SK-N-SH (cell line): Measurements from ENCODE around the gene KCNQ2. TPM values are rescaled to one million over a fixed set of nuclear protein-coding genes. Genes with fewer than 3 reads are reported as not detected.

ENCODE experiments used
- CTCF ChIA-PET: fragments of 300-600, 350-600 bp; formaldehyde crosslinking; extraction: SDS; loops from one replicate; lab custom pipeline; 2021; lab: Yijun Ruan, JAX
- POLR2A ChIA-PET: fragments of 350-600 bp; sonication (Branson Sonifier 250); formaldehyde crosslinking; extraction: SDS; loops from one replicate; lab custom pipeline; 2020; ENCODE audit warnings: antibody characterized with exemption, inconsistent platforms; lab: Yijun Ruan, JAX
- DNase-seq: peaks from one replicate; pipeline ENCODE4 v3.0.0; 2012
- H2AFZ ChIP-seq: fragments of 200-600 bp; sonication (generic); 2 replicates; pipeline ENCODE4 v1.8.1; 2016; ENCODE audit warnings: antibody characterized with exemption, mild to moderate bottlenecking, low read depth
- H3F3A ChIP-seq: fragments of 200-600 bp; sonication (generic); replicated peaks from 2 replicates; pipeline ENCODE3; 2016; ENCODE audit warnings: antibody characterized with exemption, mild to moderate bottlenecking; ENCODE audit not compliant: insufficient read depth
- H3K27ac ChIP-seq, 2 experiments: fragments of 200-500 bp in 1 of 2; fragments of 200-600 bp in 1 of 2; sonication (Bioruptor generic) in 1 of 2; sonication (generic), shearing (Covaris generic) in 1 of 2; 2 replicates each; pipeline versions ENCODE4 v1.5.1 to v1.6.1; 2014 to 2016; ENCODE audit warnings: low read depth in 2 of 2, inconsistent platforms in 1 of 2, low read length in 1 of 2, mild to moderate bottlenecking in 1 of 2, mixed read lengths in 1 of 2
- H3K27me3 ChIP-seq: fragments of 200-600 bp; sonication (generic), shearing (Covaris generic); 2 replicates; pipeline ENCODE4 v1.6.1; 2016; ENCODE audit warnings: mixed run types; ENCODE audit not compliant: insufficient read depth
- H3K36me3 ChIP-seq, 2 experiments: fragments of 200-500 bp in 1 of 2; fragments of 200-600 bp in 1 of 2; sonication (Bioruptor generic) in 1 of 2; sonication (generic) in 1 of 2; replicated peaks in 1 of 2; 2 replicates each; pipeline versions ENCODE3 to v1.5.1; 2014 to 2016; ENCODE audit warnings: low read length in 1 of 2, mild to moderate bottlenecking in 1 of 2; ENCODE audit not compliant: insufficient read depth in 2 of 2, control insufficient read depth in 1 of 2
- H3K4me1 ChIP-seq, 2 experiments: fragments of 200-500 bp in 1 of 2; fragments of 200-600 bp in 1 of 2; sonication (Bioruptor generic) in 1 of 2; sonication (generic), shearing (Covaris generic) in 1 of 2; 2 replicates each; pipeline versions ENCODE4 v1.5.1 to v1.6.1; 2014 to 2016; ENCODE audit warnings: low read depth in 1 of 2, low read length in 1 of 2, mixed run types in 1 of 2; ENCODE audit not compliant: insufficient read depth in 2 of 2, control insufficient read depth in 1 of 2
- H3K4me2 ChIP-seq: fragments of 200-600 bp; sonication (generic), shearing (Covaris generic); 2 replicates; pipeline ENCODE4 v1.6.1; 2017; ENCODE audit warnings: mixed run types
- H3K4me3 ChIP-seq, 2 experiments: fragments of 200-500 bp in 1 of 2; fragments of 200-600 bp in 1 of 2; sonication (Bioruptor generic) in 1 of 2; sonication (generic), shearing (Covaris generic) in 1 of 2; 2 replicates each; pipeline versions ENCODE4 v1.5.1 to v1.8.1; 2014 to 2016; ENCODE audit warnings: low read depth in 2 of 2, inconsistent platforms in 1 of 2, low read length in 1 of 2, mild to moderate bottlenecking in 1 of 2, mixed read lengths in 1 of 2, moderate library complexity in 1 of 2
- H3K79me2 ChIP-seq: fragments of 200-600 bp; sonication (generic); 2 replicates; pipeline ENCODE4 v1.8.1; 2017; ENCODE audit warnings: mild to moderate bottlenecking; ENCODE audit not compliant: insufficient read depth
- H3K9ac ChIP-seq: fragments of 200-600 bp; sonication (generic); 2 replicates; pipeline ENCODE4 v1.6.1; 2017; ENCODE audit warnings: mixed run types
- H3K9me2 ChIP-seq: fragments of 200-600 bp; sonication (generic); 2 replicates; pipeline ENCODE4 v1.6.1; 2017; ENCODE audit warnings: mixed run types
- H3K9me3 ChIP-seq: fragments of 200-600 bp; sonication (generic); 2 replicates; pipeline ENCODE4 v1.6.1; 2017; ENCODE audit warnings: mixed run types, mild to moderate bottlenecking, moderate library complexity
- H4K20me1 ChIP-seq: fragments of 200-600 bp; sonication (generic); 2 replicates; pipeline ENCODE4 v1.6.1; 2017; ENCODE audit warnings: mild to moderate bottlenecking, mixed run types; ENCODE audit not compliant: insufficient read depth
- EP300 ChIP-seq, 2 experiments: IDR thresholded peaks; 2 replicates each; pipeline versions ENCODE4 v1.4.0 to v1.6.1; 2012; ENCODE audit warnings: borderline replicate concordance in 1 of 2, low read depth in 1 of 2, low read length in 1 of 2
- EZH2phosphoT487 ChIP-seq: fragments of 200-600 bp; sonication (generic); IDR thresholded peaks from 2 replicates; pipeline ENCODE4 v1.6.1; 2017; ENCODE audit warnings: low read depth, mixed run types, mild to moderate bottlenecking, antibody characterized with exemption, moderate library complexity, borderline replicate concordance
- FOSL2 ChIP-seq: IDR thresholded peaks from 2 replicates; pipeline ENCODE4 v1.4.0; 2012; ENCODE audit warnings: low read depth, mild to moderate bottlenecking, moderate library complexity, borderline replicate concordance
- FOXJ3 ChIP-seq: sonication (generic); formaldehyde crosslinking; IDR thresholded peaks from 2 replicates; pipeline ENCODE4 v1.5.1; 2020; ENCODE audit warnings: mild to moderate bottlenecking, missing genetic modification reagents
- GATA2 ChIP-seq: sonication (generic); formaldehyde crosslinking; IDR thresholded peaks from 2 replicates; pipeline ENCODE4 v1.5.0; 2020; ENCODE audit warnings: mild to moderate bottlenecking, missing genetic modification reagents
- MEF2A ChIP-seq: IDR thresholded peaks from 2 replicates; pipeline ENCODE4 v1.4.0; 2012; ENCODE audit warnings: low read depth, borderline replicate concordance
- MXI1 ChIP-seq: IDR thresholded peaks from 2 replicates; pipeline ENCODE4 v1.6.1; 2012; ENCODE audit warnings: mild to moderate bottlenecking, low read depth, low read length, improper control_type of control experiment
- POLR2AphosphoS5 ChIP-seq: IDR thresholded peaks from 2 replicates; pipeline ENCODE4 v1.6.1; 2012; ENCODE audit warnings: low read depth, low read length
- RAD21 ChIP-seq: IDR thresholded peaks from 2 replicates; pipeline ENCODE4 v1.6.1; 2012; ENCODE audit warnings: mild to moderate bottlenecking, low read length
- RCOR1 ChIP-seq: fragments of 150-350 bp; IDR thresholded peaks from 2 replicates; pipeline ENCODE4 v1.6.1; 2017; ENCODE audit warnings: antibody characterized with exemption, low read length
- RFX5 ChIP-seq: IDR thresholded peaks from 2 replicates; pipeline ENCODE4 v1.6.1; 2012; ENCODE audit warnings: mild to moderate bottlenecking, improper control_type of control experiment, low read length
- RXRA ChIP-seq: IDR thresholded peaks from 2 replicates; pipeline ENCODE4 v1.4.0; 2012; ENCODE audit warnings: low read depth, mild to moderate bottlenecking, borderline replicate concordance
- SMC3 ChIP-seq: IDR thresholded peaks from 2 replicates; pipeline ENCODE4 v1.6.1; 2012; ENCODE audit warnings: low read depth, low read length, improper control_type of control experiment
- TEAD4 ChIP-seq: IDR thresholded peaks from 2 replicates; pipeline ENCODE4 v1.4.0; 2012; ENCODE audit warnings: mild to moderate bottlenecking, borderline replicate concordance; ENCODE audit not compliant: insufficient read depth
- YY1 ChIP-seq: IDR thresholded peaks from 2 replicates; pipeline ENCODE4 v1.4.0; 2012; ENCODE audit warnings: low read depth, mild to moderate bottlenecking
- WGBS: methylation state at CpG from one replicate; pipeline ENCODE4 v1.1.6; 2017; ENCODE audit warnings: low lambda C conversion rate; 5-methylcytosine and 5-hydroxymethylcytosine counted together
- polyA plus RNA-seq, 3 experiments: library from polyadenylated mRNA; depleted of rRNA; stranded (reverse); fragments of >200 nt; gene quantifications; 2 replicates each; pipeline ENCODE4 v1.2.3, GENCODE V29; 2012
- TF ChIP-seq, protein P1 (sequence below): IDR thresholded peaks from 2 replicates; pipeline ENCODE4; 2012
- TF ChIP-seq, protein P2 (sequence below): fragments of 150-350 bp; IDR thresholded peaks from 2 replicates; pipeline ENCODE4 v1.6.1; 2017; ENCODE audit warnings: antibody characterized with exemption, low read length, low read depth, borderline replicate concordance
- TF ChIP-seq, protein P3 (sequence below): fragments of 200-600 bp; sonication (generic); IDR thresholded peaks from 2 replicates; pipeline ENCODE4 v1.6.1; 2017; ENCODE audit warnings: antibody characterized with exemption, mild to moderate bottlenecking, moderate library complexity
- TF ChIP-seq, protein P4 (sequence below): IDR thresholded peaks from 2 replicates; pipeline ENCODE4 v1.4.0; 2012; ENCODE audit warnings: low read depth, borderline replicate concordance

KCNQ2 gene
- polyA plus RNA-seq, 1 of the 3 experiments (the other 2 are of a cell fraction), result 3.9 TPM

DNA sequence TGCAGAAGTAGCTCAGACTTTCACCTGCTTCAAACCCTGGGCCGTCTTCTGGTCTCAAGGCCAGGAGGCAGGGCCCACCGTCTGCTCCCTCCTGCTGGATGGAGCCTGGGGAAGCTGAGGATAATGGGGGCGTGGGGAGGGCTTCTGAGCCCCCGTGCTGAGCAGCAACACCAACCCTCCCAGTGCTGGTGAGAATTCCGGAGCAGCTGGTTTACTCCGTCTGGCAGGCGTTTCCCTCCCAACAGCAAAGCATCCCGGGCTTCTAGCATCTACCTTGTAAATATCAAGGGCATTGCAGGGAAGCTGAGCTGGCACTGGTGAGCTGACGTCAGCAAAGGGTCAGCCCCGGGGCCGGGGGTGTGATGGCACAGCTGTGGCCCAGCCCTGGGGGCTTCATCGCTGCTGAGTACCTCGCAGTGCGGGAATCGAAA, 94.5 kb downstream of the KCNQ2 start:
- Histone ChIP-seq H3K36me3 (no peaks in the 10 kb centered on the region), H3K9ac (no peak overlapping the region), H3K4me3 (no peak overlapping the region), H2AFZ (no peak overlapping the region), H3K4me1 (no peaks in the 10 kb centered on the region; a peak in 1 of 4 replicates), H3F3A (no peaks in the 10 kb centered on the region), H4K20me1 (no peaks in the 10 kb centered on the region), H3K27me3 (no peaks in the 10 kb centered on the region), H3K4me2 (no peak overlapping the region), H3K79me2 (no peaks in the 10 kb centered on the region), H3K9me2 (no peaks in the 10 kb centered on the region), H3K9me3 (no peaks in the 10 kb centered on the region), H3K27ac (no peak overlapping the region)
- DNase-seq, result no peak
- TF ChIP-seq MEF2A (no peak), YY1 (no peak), RXRA (no peak), FOSL2 (no peak), RFX5 (no peak), GATA2 (no peak), SMC3 (no peak)
- WGBS, result 29% methylated on average over 14 of the region's 15 CpGs
- CTCF ChIA-PET, result interaction anchor here (0.8 to 10.6 kb wide), 11 partner anchors 11 to 322 kb away, joined by 3 to 460 read pairs (median 4); partner anchors contain the start of gene COL20A1
- POLR2A ChIA-PET, result no interaction called here

DNA sequence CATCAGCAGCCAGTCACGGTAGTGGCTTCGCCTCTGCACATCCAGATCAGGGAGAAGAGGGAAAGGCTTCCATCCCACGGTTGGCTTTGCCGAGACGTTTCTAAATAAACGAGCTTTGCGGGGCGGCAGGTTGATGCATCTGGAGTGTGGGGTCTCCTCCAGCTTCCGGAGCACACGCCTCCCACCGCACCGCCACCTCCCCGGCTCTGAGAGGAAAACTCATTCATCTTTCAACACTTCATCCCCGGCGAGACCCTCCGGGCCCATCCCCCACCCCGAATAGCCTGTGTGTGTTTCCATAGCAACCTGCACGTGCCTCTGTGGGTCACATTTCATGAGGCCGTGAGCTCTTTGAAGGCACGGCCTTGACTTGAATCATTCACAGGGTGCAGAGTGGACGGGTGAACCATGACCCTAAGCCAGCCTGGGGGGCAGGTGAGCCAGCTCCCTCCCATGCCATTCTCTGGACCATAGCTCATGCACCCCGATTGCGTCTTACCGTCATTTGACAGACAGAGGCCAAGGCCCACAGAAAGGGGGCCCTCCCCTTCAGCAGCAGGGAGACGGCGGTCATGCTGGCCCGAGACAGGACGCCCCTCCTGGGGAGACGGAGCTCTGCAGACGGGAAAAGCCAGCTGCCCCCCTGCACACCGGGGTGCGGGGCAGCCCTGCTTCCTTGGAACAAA, 95.1 kb downstream of the KCNQ2 start:
- ChIA-PET POLR2A (no interaction called here), CTCF (interaction anchor here (0.8 to 10.6 kb wide), 10 partner anchors 10 to 321 kb away, joined by 3 to 460 read pairs (median 4); no protein-coding TSS in a partner anchor)
- Histone ChIP-seq H2AFZ (no peak overlapping the region), H3K36me3 (no peaks in the 10 kb centered on the region), H3K9me2 (no peaks in the 10 kb centered on the region), H3K4me2 (no peak overlapping the region), H3K4me3 (no peak overlapping the region), H3K9ac (no peak overlapping the region), H3K9me3 (no peaks in the 10 kb centered on the region)
- TF ChIP-seq POLR2AphosphoS5 (no peak), RXRA (no peak), FOXJ3 (CRISPR knock-in tag) (no peak), EP300 (IDR thresholded peaks at IDR 0.05; ENCODE audit: borderline replicate concordance in 1 of 2, low read depth in 1 of 2, low read length in 1 of 2) (no peak), RAD21 (no peak), MXI1 (no peak), RCOR1 (no peak), EZH2phosphoT487 (no peak), GATA2 (no peak), MEF2A (no peak), TEAD4 (no peak), RFX5 (no peak), SMC3 (no peak)
- TF ChIP-seq, protein P1, sequence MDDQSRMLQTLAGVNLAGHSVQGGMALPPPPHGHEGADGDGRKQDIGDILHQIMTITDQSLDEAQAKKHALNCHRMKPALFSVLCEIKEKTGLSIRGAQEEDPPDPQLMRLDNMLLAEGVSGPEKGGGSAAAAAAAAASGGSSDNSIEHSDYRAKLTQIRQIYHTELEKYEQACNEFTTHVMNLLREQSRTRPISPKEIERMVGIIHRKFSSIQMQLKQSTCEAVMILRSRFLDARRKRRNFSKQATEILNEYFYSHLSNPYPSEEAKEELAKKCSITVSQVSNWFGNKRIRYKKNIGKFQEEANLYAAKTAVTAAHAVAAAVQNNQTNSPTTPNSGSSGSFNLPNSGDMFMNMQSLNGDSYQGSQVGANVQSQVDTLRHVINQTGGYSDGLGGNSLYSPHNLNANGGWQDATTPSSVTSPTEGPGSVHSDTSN, result no peak
- TF ChIP-seq, protein P2, sequence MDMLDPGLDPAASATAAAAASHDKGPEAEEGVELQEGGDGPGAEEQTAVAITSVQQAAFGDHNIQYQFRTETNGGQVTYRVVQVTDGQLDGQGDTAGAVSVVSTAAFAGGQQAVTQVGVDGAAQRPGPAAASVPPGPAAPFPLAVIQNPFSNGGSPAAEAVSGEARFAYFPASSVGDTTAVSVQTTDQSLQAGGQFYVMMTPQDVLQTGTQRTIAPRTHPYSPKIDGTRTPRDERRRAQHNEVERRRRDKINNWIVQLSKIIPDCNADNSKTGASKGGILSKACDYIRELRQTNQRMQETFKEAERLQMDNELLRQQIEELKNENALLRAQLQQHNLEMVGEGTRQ, result no peak
- TF ChIP-seq, protein P3, sequence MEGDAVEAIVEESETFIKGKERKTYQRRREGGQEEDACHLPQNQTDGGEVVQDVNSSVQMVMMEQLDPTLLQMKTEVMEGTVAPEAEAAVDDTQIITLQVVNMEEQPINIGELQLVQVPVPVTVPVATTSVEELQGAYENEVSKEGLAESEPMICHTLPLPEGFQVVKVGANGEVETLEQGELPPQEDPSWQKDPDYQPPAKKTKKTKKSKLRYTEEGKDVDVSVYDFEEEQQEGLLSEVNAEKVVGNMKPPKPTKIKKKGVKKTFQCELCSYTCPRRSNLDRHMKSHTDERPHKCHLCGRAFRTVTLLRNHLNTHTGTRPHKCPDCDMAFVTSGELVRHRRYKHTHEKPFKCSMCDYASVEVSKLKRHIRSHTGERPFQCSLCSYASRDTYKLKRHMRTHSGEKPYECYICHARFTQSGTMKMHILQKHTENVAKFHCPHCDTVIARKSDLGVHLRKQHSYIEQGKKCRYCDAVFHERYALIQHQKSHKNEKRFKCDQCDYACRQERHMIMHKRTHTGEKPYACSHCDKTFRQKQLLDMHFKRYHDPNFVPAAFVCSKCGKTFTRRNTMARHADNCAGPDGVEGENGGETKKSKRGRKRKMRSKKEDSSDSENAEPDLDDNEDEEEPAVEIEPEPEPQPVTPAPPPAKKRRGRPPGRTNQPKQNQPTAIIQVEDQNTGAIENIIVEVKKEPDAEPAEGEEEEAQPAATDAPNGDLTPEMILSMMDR, result no peak
- TF ChIP-seq, protein P4, sequence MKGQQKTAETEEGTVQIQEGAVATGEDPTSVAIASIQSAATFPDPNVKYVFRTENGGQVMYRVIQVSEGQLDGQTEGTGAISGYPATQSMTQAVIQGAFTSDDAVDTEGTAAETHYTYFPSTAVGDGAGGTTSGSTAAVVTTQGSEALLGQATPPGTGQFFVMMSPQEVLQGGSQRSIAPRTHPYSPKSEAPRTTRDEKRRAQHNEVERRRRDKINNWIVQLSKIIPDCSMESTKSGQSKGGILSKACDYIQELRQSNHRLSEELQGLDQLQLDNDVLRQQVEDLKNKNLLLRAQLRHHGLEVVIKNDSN, result no peak
- TF ChIP-seq, all 33 proteins: peak for 0
- Histone ChIP-seq H3K27ac (no peak overlapping the region), H3K4me1 (no peaks in the 10 kb centered on the region; a peak in 1 of 4 replicates), H3F3A (no peaks in the 10 kb centered on the region), H3K27me3 (no peaks in the 10 kb centered on the region), H3K79me2 (no peaks in the 10 kb centered on the region), H4K20me1 (no peaks in the 10 kb centered on the region)
- DNase-seq, result no peak
- WGBS, result 57% methylated on average over 22 of the region's 32 CpGs
